ENCODE data around the gene GSDME. TPM values are rescaled to one million over a fixed set of nuclear protein-coding genes. Genes with fewer than 3 reads are reported as not detected.

Gene GSDME
- total and polyA plus RNA-seq, 4 donors, result 3.2 to 4.0 (median 3.7) TPM

DNA sequence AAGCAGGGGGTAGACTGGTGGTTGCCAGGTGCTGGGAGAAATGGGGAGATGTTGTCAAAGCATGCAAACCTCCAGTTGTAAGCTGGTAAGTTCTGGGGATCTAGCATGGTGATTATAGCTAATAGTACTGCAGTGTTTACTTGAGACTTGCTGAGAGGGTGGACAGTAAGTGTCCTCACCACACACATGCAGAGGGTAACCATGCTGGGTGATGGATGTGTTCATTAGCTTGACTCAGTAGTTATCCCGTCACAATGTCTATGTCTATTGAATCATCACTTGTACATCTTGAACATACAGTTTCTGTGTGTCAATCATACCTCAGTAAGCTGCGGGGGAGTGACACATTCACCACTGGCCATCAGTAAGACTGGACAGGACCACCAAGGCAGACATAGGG is 42.1 kb downstream of the GSDME start:
- no peaks in the 10 kb centered on the region for H3K36me3 ChIP-seq (ENCODE audit: control insufficient read depth in 4 of 4, insufficient read depth in 3 of 4, low read depth in 1 of 4, low read length in 3 of 4)
- H3K9ac ChIP-seq (ENCODE audit: low read depth in 1 of 2, low read length in 2 of 2), result no peak overlapping the region
- no peak overlapping the region for H3K4me3 ChIP-seq (ENCODE audit: low read depth in 1 of 3, low read length in 3 of 3)
- DNase-seq (ENCODE audit: low spot score), result no peak
- H3K27ac ChIP-seq (ENCODE audit: low read depth in 1 of 2, low read length in 2 of 2), result no peak overlapping the region
- H3K27me3 ChIP-seq (ENCODE audit: control insufficient read depth in 4 of 4, insufficient read depth in 4 of 4, low read length in 3 of 4), result no peaks in the 10 kb centered on the region
- H3K4me1 ChIP-seq (ENCODE audit: control insufficient read depth in 4 of 4, insufficient read depth in 4 of 4, low read length in 3 of 4), result no peaks in the 10 kb centered on the region
- 91% methylated on average over 2 of the region's 2 CpGs for WGBS
- H3K9me3 ChIP-seq (ENCODE audit: control insufficient read depth in 4 of 4, low read length in 3 of 4), result no peaks in the 10 kb centered on the region
- TF ChIP-seq HNF4G (IDR thresholded peaks at IDR 0.05), result no peak
- TF ChIP-seq NR2F2 (IDR thresholded peaks at IDR 0.05), result no peak
- TF ChIP-seq YY1 (IDR thresholded peaks at IDR 0.05), result no peak
- TF ChIP-seq RXRA (IDR thresholded peaks at IDR 0.05), result no peak
- no peak for TF ChIP-seq TAF1 (conservative IDR thresholded peaks at IDR 0.05)
- TF ChIP-seq GABPA (IDR thresholded peaks at IDR 0.05 in 1 of 2, conservative IDR thresholded peaks at IDR 0.05 in 1 of 2), result no peak
- TF ChIP-seq HNF4A (conservative IDR thresholded peaks at IDR 0.05), result no peak
- TF ChIP-seq, protein P1, sequence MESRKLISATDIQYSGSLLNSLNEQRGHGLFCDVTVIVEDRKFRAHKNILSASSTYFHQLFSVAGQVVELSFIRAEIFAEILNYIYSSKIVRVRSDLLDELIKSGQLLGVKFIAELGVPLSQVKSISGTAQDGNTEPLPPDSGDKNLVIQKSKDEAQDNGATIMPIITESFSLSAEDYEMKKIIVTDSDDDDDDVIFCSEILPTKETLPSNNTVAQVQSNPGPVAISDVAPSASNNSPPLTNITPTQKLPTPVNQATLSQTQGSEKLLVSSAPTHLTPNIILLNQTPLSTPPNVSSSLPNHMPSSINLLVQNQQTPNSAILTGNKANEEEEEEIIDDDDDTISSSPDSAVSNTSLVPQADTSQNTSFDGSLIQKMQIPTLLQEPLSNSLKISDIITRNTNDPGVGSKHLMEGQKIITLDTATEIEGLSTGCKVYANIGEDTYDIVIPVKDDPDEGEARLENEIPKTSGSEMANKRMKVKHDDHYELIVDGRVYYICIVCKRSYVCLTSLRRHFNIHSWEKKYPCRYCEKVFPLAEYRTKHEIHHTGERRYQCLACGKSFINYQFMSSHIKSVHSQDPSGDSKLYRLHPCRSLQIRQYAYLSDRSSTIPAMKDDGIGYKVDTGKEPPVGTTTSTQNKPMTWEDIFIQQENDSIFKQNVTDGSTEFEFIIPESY (IDR thresholded peaks at IDR 0.05), result no peak
- no peak for TF ChIP-seq RAD21 (IDR thresholded peaks at IDR 0.05)
- TF ChIP-seq, protein P2, sequence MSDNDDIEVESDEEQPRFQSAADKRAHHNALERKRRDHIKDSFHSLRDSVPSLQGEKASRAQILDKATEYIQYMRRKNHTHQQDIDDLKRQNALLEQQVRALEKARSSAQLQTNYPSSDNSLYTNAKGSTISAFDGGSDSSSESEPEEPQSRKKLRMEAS (IDR thresholded peaks at IDR 0.05), result no peak
- TF ChIP-seq EGR1 (IDR thresholded peaks at IDR 0.05; ENCODE audit: low read depth in 2 of 2), result no peak

DNA sequence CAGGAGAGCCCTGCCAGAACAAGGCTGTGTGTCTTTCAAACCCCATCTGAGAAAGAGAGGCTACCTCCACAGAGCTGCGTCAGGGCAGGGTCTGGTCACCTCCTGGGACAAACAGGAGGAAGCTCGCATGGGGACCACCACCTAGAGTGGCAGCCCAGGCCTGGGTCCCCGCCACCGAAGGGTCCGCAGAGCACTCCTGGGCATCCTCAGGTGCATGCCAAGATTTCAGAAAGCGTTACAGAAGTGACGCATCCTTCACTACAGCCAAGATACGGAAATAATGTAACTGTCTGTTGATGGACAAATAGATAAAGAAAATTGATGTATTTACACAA is 42.6 kb downstream of the GSDME start:
- no peak for DNase-seq (ENCODE audit: low spot score)
- TF ChIP-seq NR2F2 (IDR thresholded peaks at IDR 0.05) (no peak), HNF4G (IDR thresholded peaks at IDR 0.05) (no peak)
- TF ChIP-seq, protein P1 (IDR thresholded peaks at IDR 0.05), result no peak
- TF ChIP-seq, protein P3, sequence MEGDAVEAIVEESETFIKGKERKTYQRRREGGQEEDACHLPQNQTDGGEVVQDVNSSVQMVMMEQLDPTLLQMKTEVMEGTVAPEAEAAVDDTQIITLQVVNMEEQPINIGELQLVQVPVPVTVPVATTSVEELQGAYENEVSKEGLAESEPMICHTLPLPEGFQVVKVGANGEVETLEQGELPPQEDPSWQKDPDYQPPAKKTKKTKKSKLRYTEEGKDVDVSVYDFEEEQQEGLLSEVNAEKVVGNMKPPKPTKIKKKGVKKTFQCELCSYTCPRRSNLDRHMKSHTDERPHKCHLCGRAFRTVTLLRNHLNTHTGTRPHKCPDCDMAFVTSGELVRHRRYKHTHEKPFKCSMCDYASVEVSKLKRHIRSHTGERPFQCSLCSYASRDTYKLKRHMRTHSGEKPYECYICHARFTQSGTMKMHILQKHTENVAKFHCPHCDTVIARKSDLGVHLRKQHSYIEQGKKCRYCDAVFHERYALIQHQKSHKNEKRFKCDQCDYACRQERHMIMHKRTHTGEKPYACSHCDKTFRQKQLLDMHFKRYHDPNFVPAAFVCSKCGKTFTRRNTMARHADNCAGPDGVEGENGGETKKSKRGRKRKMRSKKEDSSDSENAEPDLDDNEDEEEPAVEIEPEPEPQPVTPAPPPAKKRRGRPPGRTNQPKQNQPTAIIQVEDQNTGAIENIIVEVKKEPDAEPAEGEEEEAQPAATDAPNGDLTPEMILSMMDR (IDR thresholded peaks at IDR 0.05; ENCODE audit: low read depth, low read length, missing input control), result no peak
- H3K9me3 ChIP-seq (ENCODE audit: control insufficient read depth in 4 of 4, low read length in 3 of 4), result no peaks in the 10 kb centered on the region
- no peaks in the 10 kb centered on the region for H3K4me1 ChIP-seq (ENCODE audit: control insufficient read depth in 4 of 4, insufficient read depth in 4 of 4, low read length in 3 of 4)
- 94% methylated on average over 8 of the region's 8 CpGs for WGBS
- H3K27ac ChIP-seq (ENCODE audit: low read depth in 1 of 2, low read length in 2 of 2), result no peak overlapping the region
- H3K27me3 ChIP-seq (ENCODE audit: control insufficient read depth in 4 of 4, insufficient read depth in 4 of 4, low read length in 3 of 4), result no peaks in the 10 kb centered on the region
- H3K4me3 ChIP-seq (ENCODE audit: low read depth in 1 of 3, low read length in 3 of 3), result no peak overlapping the region
- no peaks in the 10 kb centered on the region for H3K36me3 ChIP-seq (ENCODE audit: control insufficient read depth in 4 of 4, insufficient read depth in 3 of 4, low read depth in 1 of 4, low read length in 3 of 4)
- H3K9ac ChIP-seq (ENCODE audit: low read depth in 1 of 2, low read length in 2 of 2), result no peak overlapping the region

All from liver (tissue), 9 donors.